ENCODE results near the gene TAS2R38.

GRCh38 chr7:141954334-141954733 lies 19.2 kb downstream of the TAS2R38 start:
- TF ChIP-seq ZFX (IDR thresholded peaks at IDR 0.05; ENCODE audit: borderline replicate concordance) (no peak), CTCF (IDR thresholded peaks at IDR 0.05) (no peak)
